ENCODE results near the gene MAT1A.

DNA sequence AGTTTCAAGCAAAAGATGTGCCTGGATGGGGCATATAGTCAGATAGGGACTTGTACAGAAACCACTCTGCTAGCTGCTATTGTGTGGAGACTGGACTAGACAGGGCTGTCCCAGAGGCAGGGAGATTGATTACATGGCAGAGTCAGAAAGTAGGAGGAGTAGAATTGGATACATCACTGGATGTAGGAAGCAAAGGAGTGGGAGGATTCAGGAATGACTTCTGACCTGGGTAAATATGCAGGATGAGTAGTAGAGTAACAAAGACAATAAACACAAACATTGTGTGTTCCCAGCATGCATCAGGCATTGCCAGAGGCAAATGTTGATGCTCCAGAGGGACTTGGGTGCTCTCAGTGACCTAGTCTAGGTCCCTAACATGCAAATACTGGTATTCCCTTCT lies 30.9 kb upstream of the MAT1A start:
- no peak for TF ChIP-seq TAF1 (IDR thresholded peaks at IDR 0.05; ENCODE audit: borderline replicate concordance, insufficient read depth, low read length)
- TF ChIP-seq POLR2AphosphoS5 (IDR thresholded peaks at IDR 0.05; ENCODE audit: low read depth, low read length), result no peak
- TF ChIP-seq, protein P1, sequence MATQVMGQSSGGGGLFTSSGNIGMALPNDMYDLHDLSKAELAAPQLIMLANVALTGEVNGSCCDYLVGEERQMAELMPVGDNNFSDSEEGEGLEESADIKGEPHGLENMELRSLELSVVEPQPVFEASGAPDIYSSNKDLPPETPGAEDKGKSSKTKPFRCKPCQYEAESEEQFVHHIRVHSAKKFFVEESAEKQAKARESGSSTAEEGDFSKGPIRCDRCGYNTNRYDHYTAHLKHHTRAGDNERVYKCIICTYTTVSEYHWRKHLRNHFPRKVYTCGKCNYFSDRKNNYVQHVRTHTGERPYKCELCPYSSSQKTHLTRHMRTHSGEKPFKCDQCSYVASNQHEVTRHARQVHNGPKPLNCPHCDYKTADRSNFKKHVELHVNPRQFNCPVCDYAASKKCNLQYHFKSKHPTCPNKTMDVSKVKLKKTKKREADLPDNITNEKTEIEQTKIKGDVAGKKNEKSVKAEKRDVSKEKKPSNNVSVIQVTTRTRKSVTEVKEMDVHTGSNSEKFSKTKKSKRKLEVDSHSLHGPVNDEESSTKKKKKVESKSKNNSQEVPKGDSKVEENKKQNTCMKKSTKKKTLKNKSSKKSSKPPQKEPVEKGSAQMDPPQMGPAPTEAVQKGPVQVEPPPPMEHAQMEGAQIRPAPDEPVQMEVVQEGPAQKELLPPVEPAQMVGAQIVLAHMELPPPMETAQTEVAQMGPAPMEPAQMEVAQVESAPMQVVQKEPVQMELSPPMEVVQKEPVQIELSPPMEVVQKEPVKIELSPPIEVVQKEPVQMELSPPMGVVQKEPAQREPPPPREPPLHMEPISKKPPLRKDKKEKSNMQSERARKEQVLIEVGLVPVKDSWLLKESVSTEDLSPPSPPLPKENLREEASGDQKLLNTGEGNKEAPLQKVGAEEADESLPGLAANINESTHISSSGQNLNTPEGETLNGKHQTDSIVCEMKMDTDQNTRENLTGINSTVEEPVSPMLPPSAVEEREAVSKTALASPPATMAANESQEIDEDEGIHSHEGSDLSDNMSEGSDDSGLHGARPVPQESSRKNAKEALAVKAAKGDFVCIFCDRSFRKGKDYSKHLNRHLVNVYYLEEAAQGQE (IDR thresholded peaks at IDR 0.05; ENCODE audit: insufficient read depth in 1 of 2, low read depth in 2 of 2, low read length in 2 of 2), result no peak
- TF ChIP-seq FOXP2 (optimal IDR thresholded peaks at IDR 0.05; ENCODE audit: borderline replicate concordance, extremely low read depth, extremely low read length, insufficient read depth), result no peak

All from PFSK-1 (cell line).